ENCODE measurements around the gene PRCD.
"Not testable (repeated sequence)": the region's sequence is repeated elsewhere in the genome, so short reads cannot be mapped to it uniquely, and the experiment has no call there.

PRCD gene

GRCh38 chr17:76551685-76552084, 11.8 kb downstream of the PRCD start:
- H3K4me3 ChIP-seq (ENCODE audit: low read depth, low read length) = no peak overlapping the region

DNA sequence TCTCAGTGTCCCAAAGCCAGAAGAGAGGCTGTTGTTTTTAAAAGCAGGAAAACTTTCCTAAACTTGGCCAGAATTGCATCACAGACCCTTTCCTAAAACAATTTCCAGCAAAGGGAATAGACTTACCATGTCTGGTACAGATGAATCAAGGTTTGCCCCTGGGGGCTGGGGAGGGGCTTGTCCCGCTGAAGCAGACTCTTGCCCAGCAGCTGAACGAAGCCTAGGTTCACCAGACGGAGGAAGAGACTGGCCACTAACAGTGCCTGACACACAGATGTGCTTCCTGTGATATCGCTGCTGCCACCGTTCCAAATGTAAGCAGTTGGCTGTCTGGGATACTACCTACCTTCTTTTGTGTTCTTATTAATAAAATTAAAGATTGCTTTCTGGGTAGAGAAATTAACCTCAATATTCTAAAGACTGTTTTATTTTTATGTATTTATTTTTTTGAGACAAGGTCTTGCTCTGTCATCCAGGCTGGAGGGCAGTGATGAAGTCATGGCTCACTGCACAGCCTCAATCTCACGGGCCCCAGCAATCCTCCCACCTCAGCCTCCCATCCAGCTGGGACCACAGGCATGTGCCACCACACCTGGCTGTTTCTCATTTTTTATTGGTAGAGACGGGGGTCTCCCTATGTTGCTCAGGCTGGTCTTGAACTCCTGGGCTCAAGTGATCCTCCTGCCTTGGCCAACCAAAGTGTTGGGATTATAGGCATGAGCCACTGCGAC, 13.5 kb downstream of the PRCD start:
- H3K4me3 ChIP-seq (ENCODE audit: low read depth, low read length) = no peak overlapping the region

- H3K4me3 ChIP-seq (ENCODE audit: low read depth, low read length) = no peak overlapping the region
Measured at GRCh38 chr17:76554131-76554530, 14.3 kb downstream of the PRCD start.

DNA sequence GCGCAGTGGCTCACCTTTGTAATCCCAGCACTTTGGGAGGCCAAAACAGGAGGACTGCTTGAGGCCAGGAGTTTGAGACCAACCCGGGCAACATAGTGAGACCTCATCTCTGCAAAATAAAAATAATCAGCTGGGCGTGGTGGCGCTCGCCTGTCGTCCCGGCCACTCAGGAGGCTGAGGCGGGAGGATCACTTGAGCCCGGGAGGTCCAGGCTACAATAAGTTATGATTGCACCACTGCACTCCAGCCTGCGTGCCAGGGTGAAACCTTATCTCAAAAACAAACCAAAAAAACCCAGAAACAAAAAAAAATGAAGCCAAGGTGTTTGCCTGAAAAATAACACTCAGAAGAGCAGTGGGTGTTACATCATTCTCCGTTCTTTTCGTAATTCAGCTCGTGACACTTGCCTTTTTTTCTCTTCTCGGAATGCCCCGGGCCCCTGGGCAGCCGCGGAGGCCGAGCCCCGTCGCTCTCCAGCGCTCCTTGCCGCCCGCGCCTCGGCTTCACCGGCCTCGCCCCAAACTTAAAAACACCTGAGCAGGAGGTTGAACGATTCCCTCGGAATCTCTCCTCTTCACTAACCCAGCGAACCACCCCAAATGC, 17.0 kb downstream of the PRCD start:
- peak overlapping the region; percentile 99 for H3K4me3 ChIP-seq (ENCODE audit: low read depth, low read length)

DNA sequence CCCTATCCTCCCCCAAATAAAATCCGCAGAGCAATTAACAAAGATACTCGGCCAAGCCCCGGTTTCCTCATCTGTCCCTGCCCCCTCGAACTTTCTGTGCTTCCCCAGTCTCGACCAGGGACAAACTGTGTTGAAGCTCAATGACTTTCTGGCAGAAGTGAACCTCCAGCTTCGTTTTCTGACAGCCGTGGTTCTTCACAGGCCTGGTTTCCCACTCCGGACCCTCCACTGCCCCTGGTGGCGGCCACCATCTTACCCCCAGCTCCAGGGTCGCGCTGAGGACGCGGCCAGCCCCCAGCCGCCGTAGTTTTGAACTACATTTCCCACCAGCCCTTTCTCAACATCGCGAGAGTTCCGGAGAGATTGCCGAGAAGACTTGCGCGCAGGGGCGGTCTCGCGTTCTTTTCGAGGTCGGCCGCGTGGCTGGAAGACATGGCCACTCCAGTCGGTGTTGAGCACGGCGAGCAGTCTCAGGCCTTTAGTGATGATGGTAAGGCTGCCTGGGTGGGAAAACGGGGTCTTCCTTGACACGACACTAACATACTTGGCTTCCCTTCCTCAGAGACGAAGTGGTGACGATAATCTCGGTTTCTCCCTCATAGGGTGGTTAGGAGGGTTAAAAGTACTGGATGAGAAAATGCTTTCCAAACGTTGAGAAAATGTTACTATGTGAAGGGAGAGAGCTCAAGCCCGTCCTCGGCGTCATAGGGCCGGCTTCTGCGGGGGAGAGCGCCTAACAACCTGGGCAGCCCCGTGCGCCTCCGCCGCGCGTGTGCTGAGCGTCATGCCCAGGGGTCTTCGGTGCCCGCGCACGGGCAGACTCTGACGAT, 17.7 kb downstream of the PRCD start:
- H3K4me3 ChIP-seq (ENCODE audit: low read depth, low read length) = peak overlapping the region; percentile 99

GRCh38 chr17:76558198-76559095, 18.6 kb downstream of the PRCD start:
- peak overlapping the region; percentile 99 for H3K4me3 ChIP-seq (ENCODE audit: low read depth, low read length)

- not testable (repeated sequence) for H3K4me3 ChIP-seq (ENCODE audit: low read depth, low read length)
Measured at GRCh38 chr17:76559460-76559859, 19.6 kb downstream of the PRCD start.

- H3K4me3 ChIP-seq (ENCODE audit: low read depth, low read length) = no peak overlapping the region
Measured at GRCh38 chr17:76560036-76560876, 20.4 kb downstream of the PRCD start.

DNA sequence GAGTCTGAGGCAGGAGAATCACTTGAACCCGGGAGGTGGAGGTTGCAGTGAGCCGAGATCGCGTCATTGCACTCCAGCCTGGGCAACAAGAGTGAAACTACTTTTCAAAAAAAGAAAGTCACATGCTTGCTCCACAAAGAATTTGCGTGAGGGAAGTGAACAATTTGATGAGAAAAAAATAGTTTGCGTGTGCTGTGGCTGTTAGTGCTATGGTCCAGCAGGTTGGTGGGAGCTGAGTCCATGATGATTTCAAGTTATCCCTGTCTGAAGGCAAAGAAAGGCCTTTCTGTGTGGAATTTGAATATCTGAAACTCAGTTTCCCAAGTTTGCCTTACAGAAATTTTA, 21.0 kb downstream of the PRCD start:
- no peak overlapping the region for H3K4me3 ChIP-seq (ENCODE audit: low read depth, low read length)

- H3K4me3 ChIP-seq (ENCODE audit: low read depth, low read length) = no peak overlapping the region
Measured at GRCh38 chr17:76561332-76561731, 21.5 kb downstream of the PRCD start.

DNA sequence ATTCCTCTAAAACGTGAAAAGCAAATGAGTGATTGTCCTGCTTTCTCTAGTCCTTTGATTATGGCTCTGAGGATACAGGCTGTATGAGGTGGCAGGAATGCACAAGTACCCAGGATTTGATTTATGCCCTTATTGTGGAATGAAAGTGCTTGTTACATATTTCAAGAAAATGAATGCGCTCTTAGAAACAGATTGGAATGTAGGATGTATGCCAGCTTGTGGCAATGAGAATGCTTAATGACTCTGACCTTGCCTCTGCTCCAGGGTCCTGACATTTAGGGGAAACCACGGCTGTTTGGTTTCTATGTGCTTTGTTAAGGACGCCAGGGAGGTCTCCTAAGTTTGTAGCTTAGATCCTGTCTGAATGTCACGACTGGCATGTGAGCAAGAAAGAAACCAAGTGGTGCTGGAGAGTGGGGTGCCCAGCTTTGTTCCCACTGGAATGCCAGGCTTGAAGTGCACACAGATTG, 22.0 kb downstream of the PRCD start:
- no peak overlapping the region for H3K4me3 ChIP-seq (ENCODE audit: low read depth, low read length)

DNA sequence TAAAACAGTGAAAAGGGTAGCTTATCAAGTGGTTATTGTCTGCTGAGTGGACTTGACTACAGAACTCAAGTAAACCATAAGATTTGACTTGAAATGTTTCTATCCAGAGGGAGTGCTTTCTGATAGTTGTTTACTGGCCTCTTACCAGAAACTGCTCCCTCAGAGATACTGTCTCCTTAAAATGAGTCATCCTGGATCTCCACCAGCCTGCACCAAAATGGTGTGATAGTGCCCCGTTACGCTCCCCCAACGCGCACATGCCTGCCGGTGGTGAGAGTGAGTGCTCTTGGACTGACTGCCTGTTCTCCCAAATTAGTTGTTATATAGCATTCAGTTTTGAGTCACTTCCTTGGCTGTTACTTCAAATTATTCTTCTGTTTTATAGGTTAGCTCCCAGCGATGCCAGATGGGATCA, 22.9 kb downstream of the PRCD start:
- no peak overlapping the region for H3K4me3 ChIP-seq (ENCODE audit: low read depth, low read length)

- H3K4me3 ChIP-seq (ENCODE audit: low read depth, low read length) = not testable (repeated sequence)
Measured at GRCh38 chr17:76563359-76563758, 23.5 kb downstream of the PRCD start.

- H3K4me3 ChIP-seq (ENCODE audit: low read depth, low read length) = not testable (repeated sequence)
Measured at GRCh38 chr17:76564991-76565727, 25.3 kb downstream of the PRCD start.

DNA sequence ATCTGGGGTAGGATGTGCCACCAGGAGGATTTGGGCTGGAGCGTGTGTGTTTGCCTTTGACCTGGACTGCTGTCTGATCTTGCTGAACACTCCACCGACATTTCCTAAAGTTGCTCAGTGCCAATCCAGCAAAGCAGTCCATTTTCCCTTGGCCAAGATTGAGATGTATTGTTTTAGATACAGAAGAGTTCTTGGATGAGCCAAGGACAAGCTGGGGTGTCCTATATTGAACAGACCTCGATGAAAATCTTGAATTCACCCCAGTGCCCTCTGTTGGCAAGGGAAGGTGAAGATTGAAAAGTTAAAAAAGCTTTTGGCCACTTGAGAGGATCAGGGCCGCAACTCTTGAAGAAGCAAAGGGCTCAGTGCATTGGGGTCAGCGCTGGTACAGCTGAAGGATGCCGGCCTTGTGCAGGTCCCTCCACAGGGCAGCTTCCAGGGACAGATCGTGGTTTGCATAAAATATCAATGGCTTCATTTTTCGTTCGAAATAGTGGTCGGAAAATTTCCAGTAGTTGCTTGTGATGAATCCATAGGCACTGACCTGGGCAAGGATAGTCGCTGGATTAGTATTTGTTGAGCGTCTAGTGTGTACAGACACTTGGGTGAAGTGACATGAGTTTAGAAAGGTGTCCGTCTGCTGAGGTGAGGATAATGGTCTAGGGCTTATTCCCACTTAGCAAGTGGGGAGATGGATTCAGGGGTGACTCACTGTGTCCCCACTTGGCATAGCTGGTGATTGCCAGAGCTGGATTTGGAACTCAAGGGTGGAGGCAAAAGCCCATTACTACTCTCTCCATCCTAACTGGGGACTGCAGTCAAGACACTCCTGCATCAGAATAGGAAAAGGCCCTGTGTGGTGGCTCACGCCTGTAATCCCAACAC, 26.1 kb downstream of the PRCD start:
- no peak overlapping the region for H3K4me3 ChIP-seq (ENCODE audit: low read depth, low read length)

GRCh38 chr17:76566613-76566943, 26.7 kb downstream of the PRCD start:
- no peak overlapping the region for H3K4me3 ChIP-seq (ENCODE audit: low read depth, low read length)

GRCh38 chr17:76566988-76567431, 27.2 kb downstream of the PRCD start:
- H3K4me3 ChIP-seq (ENCODE audit: low read depth, low read length) = no peak overlapping the region

Measured in iPS-11a (cell line).